Keratinocyte (primary cell): ENCODE data around the gene RAB37. TPM values are rescaled to one million over a fixed set of nuclear protein-coding genes. Genes with fewer than 3 reads are reported as not detected.

Source experiments
- DNase-seq: peaks from one replicate; pipeline ENCODE4 v3.0.0-alpha.2; 2011; ENCODE audit warnings: low read depth, missing footprints, low spot score
- FAIRE-seq: peaks from 2 replicates; lab custom pipeline; 2011; peaks lifted over from hg19 to GRCh38; lab: Jason Lieb, UNC
- H2AFZ ChIP-seq: 2 replicates; pipeline ENCODE4 v1.6.0; 2012; ENCODE audit warnings: low read length, control low read depth, inconsistent platforms; ENCODE audit not compliant: control insufficient read depth
- H3K27ac ChIP-seq: 2 replicates; pipeline ENCODE4 v1.5.1; 2011; ENCODE audit warnings: low read length; ENCODE audit not compliant: control insufficient read depth, insufficient read depth
- H3K27me3 ChIP-seq: 3 replicates; pipeline ENCODE4 v1.6.0; 2011; ENCODE audit warnings: low read length; ENCODE audit not compliant: control insufficient read depth, insufficient read depth; ENCODE audit errors: extremely low read depth
- H3K36me3 ChIP-seq, 2 experiments: 2 replicates in 1 of 2; 3 replicates in 1 of 2; pipeline ENCODE4 v1.5.1; 2011; ENCODE audit warnings: low read length in 2 of 2, mild to moderate bottlenecking in 1 of 2; ENCODE audit not compliant: control insufficient read depth in 2 of 2, insufficient read depth in 2 of 2; ENCODE audit errors: extremely low read depth in 1 of 2
- H3K4me1 ChIP-seq: 3 replicates; pipeline ENCODE4 v1.5.1; 2011; ENCODE audit warnings: low read length; ENCODE audit not compliant: control insufficient read depth, insufficient read depth; ENCODE audit errors: extremely low read depth
- H3K4me2 ChIP-seq: 3 replicates; pipeline ENCODE4 v1.6.0; 2011; ENCODE audit warnings: low read depth, low read length; ENCODE audit not compliant: control insufficient read depth, insufficient read depth; ENCODE audit errors: extremely low read depth
- H3K4me3 ChIP-seq, 3 experiments: fragments of 200-600 bp in 1 of 3; sonication (generic) in 1 of 3; 2 replicates in 2 of 3; 3 replicates in 1 of 3; pipeline ENCODE4 v1.5.1; 2011 to 2016; ENCODE audit warnings: low read length in 3 of 3, mild to moderate bottlenecking in 3 of 3, control low read depth in 2 of 3, inconsistent platforms in 1 of 3, low read depth in 1 of 3, mixed read lengths in 1 of 3, mixed run types in 1 of 3, moderate library complexity in 1 of 3; ENCODE audit not compliant: control insufficient read depth in 2 of 3, insufficient read depth in 2 of 3; ENCODE audit errors: extremely low read depth in 1 of 3
- H3K79me2 ChIP-seq: 2 replicates; pipeline ENCODE4 v1.6.0; 2012; ENCODE audit warnings: low read length; ENCODE audit not compliant: control insufficient read depth, insufficient read depth
- H3K9ac ChIP-seq: 3 replicates; pipeline ENCODE4 v1.6.0; 2011; ENCODE audit warnings: low read length; ENCODE audit not compliant: control insufficient read depth, insufficient read depth; ENCODE audit errors: extremely low read depth
- H3K9me1 ChIP-seq: 3 replicates; pipeline ENCODE4 v1.6.0; 2011; ENCODE audit warnings: low read length; ENCODE audit not compliant: control insufficient read depth, insufficient read depth; ENCODE audit errors: extremely low read depth
- H3K9me3 ChIP-seq: 2 replicates; pipeline ENCODE4 v1.5.1; 2012; ENCODE audit warnings: low read depth, low read length; ENCODE audit not compliant: control insufficient read depth
- H4K20me1 ChIP-seq: 3 replicates; pipeline ENCODE4 v1.6.0; 2011; ENCODE audit warnings: low read length; ENCODE audit not compliant: control insufficient read depth, insufficient read depth; ENCODE audit errors: extremely low read depth
- CTCF ChIP-seq, 3 experiments: IDR thresholded peaks in 1 of 3; conservative IDR thresholded peaks in 1 of 3; optimal IDR thresholded peaks in 1 of 3; 2 replicates in 2 of 3; 3 replicates in 1 of 3; pipeline versions ENCODE3 to v1.5.1; 2011; ENCODE audit warnings: low read length in 3 of 3, mild to moderate bottlenecking in 3 of 3, moderate library complexity in 2 of 3, control low read depth in 1 of 3, inconsistent platforms in 1 of 3; ENCODE audit not compliant: insufficient read depth in 2 of 3; ENCODE audit errors: extremely low read depth in 1 of 3
- EZH2 ChIP-seq: IDR thresholded peaks from one replicate; pipeline ENCODE4 v1.6.1; 2012; ENCODE audit warnings: inconsistent platforms, mild to moderate bottlenecking, low read length, moderate library complexity
- dilution Hi-C: fragments of 300-500 bp; cut with MboI; formaldehyde crosslinking; loops from one replicate; pipeline ENCODE4 v1.7.0; 2020; ENCODE audit warnings: low sequenced_read_pairs; ENCODE audit not compliant: extremely low pct_ligation_motif_present
- polyA plus RNA-seq, 5 experiments: library from polyadenylated mRNA; depleted of rRNA in 3 of 5; stranded (reverse) in 3 of 5; stranded (forward) in 1 of 5; unstranded in 1 of 5; fragments of >200 nt; gene quantifications; 1 replicate in 1 of 5; 2 replicates in 3 of 5; 3 replicates in 1 of 5; pipeline versions ENCODE4 v1.2.1 to v1.2.3, GENCODE V29; 2011 to 2012; ENCODE audit warnings: missing spikeins in 2 of 5, low read depth in 1 of 5, low replicate concordance in 1 of 5

Gene RAB37
- polyA plus RNA-seq, 1 donor (not counting 4 experiments of a cell fraction or from before 2014, with no cell fraction given), result 0.03 TPM

- no peak overlapping the region for H3K27ac ChIP-seq
Measured at GRCh38 chr17:74690409-74690825, 46.6 kb upstream of the RAB37 start.

DNA sequence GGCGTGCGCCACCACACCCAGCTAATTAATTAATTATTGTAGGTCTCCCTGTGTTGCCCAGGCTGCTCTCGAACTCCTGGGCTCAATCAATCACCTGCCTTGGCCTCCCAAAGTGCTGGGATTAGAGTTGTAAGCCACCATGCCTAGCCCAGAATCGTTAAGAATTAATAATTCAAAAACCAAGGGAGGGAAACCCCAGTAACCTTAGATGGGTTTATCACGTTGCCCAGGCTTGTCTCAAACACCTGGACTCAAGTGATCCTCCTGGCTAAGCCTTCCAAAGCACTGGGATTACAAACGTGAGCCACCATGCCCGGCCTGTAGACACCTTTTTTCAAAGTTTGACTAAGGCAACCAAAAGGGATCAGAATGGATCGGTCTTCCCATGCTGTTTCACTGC is 45.9 kb upstream of the RAB37 start:
- no peaks in the 10 kb centered on the region for H4K20me1 ChIP-seq
- no peaks in the 10 kb centered on the region for H3K9me1 ChIP-seq
- FAIRE-seq (no peak), DNase-seq (no peak)
- no peak overlapping the region for H3K4me3 ChIP-seq
- dilution Hi-C loops, result no loop called here
- H3K9me3 ChIP-seq, result no peaks in the 10 kb centered on the region
- H3K4me2 ChIP-seq, result no peak overlapping the region
- no peak overlapping the region for H3K9ac ChIP-seq
- H3K27ac ChIP-seq, result no peak overlapping the region
- no peaks in the 10 kb centered on the region for H3K79me2 ChIP-seq
- peaks cover 11% of the 10 kb centered on the region for H3K27me3 ChIP-seq
- H2AFZ ChIP-seq, result no peak overlapping the region
- TF ChIP-seq EZH2 (no peak), CTCF (optimal IDR thresholded peaks at IDR 0.05 in 1 of 3, IDR thresholded peaks at IDR 0.05 in 1 of 3, conservative IDR thresholded peaks at IDR 0.05 in 1 of 3; ENCODE audit: extremely low read depth in 1 of 3, insufficient read depth in 2 of 3, low read length in 3 of 3) (no peak)
- no peaks in the 10 kb centered on the region for H3K4me1 ChIP-seq
- no peaks in the 10 kb centered on the region for H3K36me3 ChIP-seq

More at GRCh38 chr17:74690409-74690825, 46.6 kb upstream of the RAB37 start:
- Histone ChIP-seq H3K4me3 (no peak overlapping the region), H2AFZ (no peak overlapping the region), H3K79me2 (no peaks in the 10 kb centered on the region), H3K36me3 (no peaks in the 10 kb centered on the region), H4K20me1 (no peaks in the 10 kb centered on the region), H3K9ac (no peak overlapping the region), H3K4me2 (no peak overlapping the region), H3K4me1 (no peaks in the 10 kb centered on the region), H3K9me1 (no peaks in the 10 kb centered on the region), H3K9me3 (no peaks in the 10 kb centered on the region), H3K27me3 (peaks cover 11% of the 10 kb centered on the region)
- DNase-seq (no peak), FAIRE-seq (no peak)
- dilution Hi-C loops, result no loop called here
- TF ChIP-seq EZH2, result no peak
- TF ChIP-seq CTCF (optimal IDR thresholded peaks at IDR 0.05 in 1 of 3, IDR thresholded peaks at IDR 0.05 in 1 of 3, conservative IDR thresholded peaks at IDR 0.05 in 1 of 3; ENCODE audit: extremely low read depth in 1 of 3, insufficient read depth in 2 of 3, low read length in 3 of 3), result no peak
